ENCODE results near the gene DNAH7. TPM values are rescaled to one million over a fixed set of nuclear protein-coding genes. Genes with fewer than 3 reads are reported as not detected.

Gene DNAH7
- total and polyA plus RNA-seq, 2 of the 13 experiments (the other 11 are each of a cell fraction or from before 2014, with no cell fraction given), result 0.09 TPM; not detected in 1

GRCh38 chr2:196068271-196069209 lies at the start of gene DNAH7 (continued):
- TF ChIP-seq PRDM4 (CRISPR knock-in tag; IDR thresholded peaks at IDR 0.05; ENCODE audit: borderline replicate concordance), result no peak
- TF ChIP-seq THAP8 (CRISPR knock-in tag; IDR thresholded peaks at IDR 0.05; ENCODE audit: borderline replicate concordance), result no peak
- peak; percentile 84; the same call in 1 of the 2 replicates for TF ChIP-seq MAF1 (CRISPR knock-in tag; IDR thresholded peaks at IDR 0.05; ENCODE audit: borderline replicate concordance)
- TF ChIP-seq ZNF563 (CRISPR knock-in tag; IDR thresholded peaks at IDR 0.05), result peak; percentile 80; the same call in 1 of the 2 replicates
- TF ChIP-seq GABPB1 (CRISPR knock-in tag; IDR thresholded peaks at IDR 0.05), result peak; percentile 98
- no peak for TF ChIP-seq REST (IDR thresholded peaks at IDR 0.05; ENCODE audit: borderline replicate concordance in 1 of 2, low read depth in 1 of 2, low read length in 2 of 2)
- TF ChIP-seq MEF2D (CRISPR knock-in tag; IDR thresholded peaks at IDR 0.05), result peak; percentile 77; the same call in 1 of the 2 replicates
- TF ChIP-seq RORA (CRISPR knock-in tag; IDR thresholded peaks at IDR 0.05), result no peak
- TF ChIP-seq MAFG (CRISPR knock-in tag; IDR thresholded peaks at IDR 0.05), result no peak
- TF ChIP-seq NFIC (IDR thresholded peaks at IDR 0.05; ENCODE audit: low read length), result no peak
- TF ChIP-seq ZFP90 (CRISPR knock-in tag; IDR thresholded peaks at IDR 0.05; ENCODE audit: borderline replicate concordance), result peak; percentile 69; the same call in 1 of the 2 replicates
- TF ChIP-seq ZNF597 (CRISPR knock-in tag; IDR thresholded peaks at IDR 0.05), result no peak
- TF ChIP-seq ZNF780A (CRISPR knock-in tag; IDR thresholded peaks at IDR 0.05), result no peak
- TF ChIP-seq ZNF879 (CRISPR knock-in tag; IDR thresholded peaks at IDR 0.05), result no peak; the same call in 1 of the 2 replicates
- TF ChIP-seq ATF7-NPFF (CRISPR knock-in tag; IDR thresholded peaks at IDR 0.05; ENCODE audit: low read depth), result peak; percentile 61; the same call in 1 of the 2 replicates
- TF ChIP-seq JUNB (CRISPR knock-in tag; IDR thresholded peaks at IDR 0.05; ENCODE audit: borderline replicate concordance), result no peak
- peak; percentile 73; the same call in 2 of the 3 replicates for TF ChIP-seq MXI1 (IDR thresholded peaks at IDR 0.05; ENCODE audit: borderline replicate concordance, low read depth, low read length)
- no peak for TF ChIP-seq SMC3 (IDR thresholded peaks at IDR 0.05; ENCODE audit: low read length)
- TF ChIP-seq TSC22D2 (CRISPR knock-in tag; IDR thresholded peaks at IDR 0.05; ENCODE audit: borderline replicate concordance), result 0 out of 2 replicates have a peak, but pooled peaks have one; percentile 65
- TF ChIP-seq ZNF549 (CRISPR knock-in tag; IDR thresholded peaks at IDR 0.05), result no peak
- TF ChIP-seq MYC (CRISPR knock-in tag; IDR thresholded peaks at IDR 0.05; ENCODE audit: borderline replicate concordance), result no peak; the same call in 1 of the 2 replicates

Data from HepG2 (cell line).